GM19328 (cell line): ENCODE data around the gene LY6G6D.

Experiments
- ATAC-seq: cut with Tn5 transposase; IDR thresholded peaks from one replicate; pipeline ENCODE4 v1.9.1; 2021; ENCODE audit warnings: mild to moderate bottlenecking, moderate library complexity; ENCODE audit not compliant: unreplicated experiment

LY6G6D gene

GRCh38 chr6:31717499-31718222, 2.5 kb downstream of the LY6G6D start:
- ATAC-seq = no peak

GRCh38 chr6:31718265-31718664, 3.1 kb downstream of the LY6G6D start:
- no peak for ATAC-seq

- no peak for ATAC-seq
These were observed 3.9 kb downstream of the LY6G6D start for GRCh38 chr6:31719001-31719400.

- ATAC-seq = no peak
These were observed 5.1 kb downstream of the LY6G6D start for GRCh38 chr6:31720196-31720770.

- no peak for ATAC-seq
These were observed 6.3 kb downstream of the LY6G6D start, which contains the start of gene LY6G6C for GRCh38 chr6:31721351-31722020. Gene LY6G6C, minus strand, starts transcription at chr6:31721746. Its CDS starts 67 bp downstream, at chr6:31721679.

- ATAC-seq = no peak
These were observed 7.0 kb downstream of the LY6G6D start for GRCh38 chr6:31722173-31722572.

GRCh38 chr6:31723245-31723979, 8.3 kb downstream of the LY6G6D start, which contains the start of gene MPIG6B:
Gene MPIG6B, plus strand, starts transcription at chr6:31723373. Its CDS starts 11 bp downstream, at chr6:31723384.
- ATAC-seq = no peak

- ATAC-seq = no peak
These were observed 9.0 kb downstream of the LY6G6D start for GRCh38 chr6:31723980-31724691.

GRCh38 chr6:31725502-31726350, 10.6 kb downstream of the LY6G6D start:
- no peak for ATAC-seq

GRCh38 chr6:31727034-31727716, 12.0 kb downstream of the LY6G6D start:
- ATAC-seq = no peak

- no peak for ATAC-seq
These were observed 12.8 kb downstream of the LY6G6D start for GRCh38 chr6:31727717-31728671.

GRCh38 chr6:31728767-31729514, 13.8 kb downstream of the LY6G6D start, which contains the start of gene DDAH2:
Gene DDAH2, minus strand, starts transcription at chr6:31729299. Its CDS starts 138 bp downstream, at chr6:31729161.
- ATAC-seq = no peak

- ATAC-seq = no peak
These were observed 14.4 kb downstream of the LY6G6D start for GRCh38 chr6:31729515-31729978.

GRCh38 chr6:31729979-31730630, 15.0 kb downstream of the LY6G6D start:
- no peak for ATAC-seq

GRCh38 chr6:31730631-31731086, 15.5 kb downstream of the LY6G6D start:
- ATAC-seq = no peak

GRCh38 chr6:31732029-31732428, 16.9 kb downstream of the LY6G6D start:
- ATAC-seq = no peak
